ENCODE measurements around the gene STOM. TPM values are rescaled to one million over a fixed set of nuclear protein-coding genes. Genes with fewer than 3 reads are reported as not detected.

Gene STOM
- total and polyA plus RNA-seq, 2 of the 8 experiments (the other 6 are each of a cell fraction or from before 2014, with no cell fraction given) = 25.2 to 60.4 TPM

- H3K9me3 ChIP-seq (ENCODE audit: insufficient read depth in 2 of 2, low read depth in 1 of 2, low read length in 1 of 2) = no peaks in the 10 kb centered on the region
- H3K27me3 ChIP-seq (replicated peaks in 1 of 4; ENCODE audit: control insufficient read depth in 3 of 4, extremely low read depth in 1 of 4, insufficient read depth in 3 of 4, low read length in 3 of 4) = no peaks in the 10 kb centered on the region
- H2AFZ ChIP-seq (ENCODE audit: low read length) = no peak overlapping the region
- no peaks in the 10 kb centered on the region for H3K4me1 ChIP-seq (replicated peaks in 1 of 4; ENCODE audit: control insufficient read depth in 3 of 4, insufficient read depth in 4 of 4, low read length in 3 of 4)
- H2BK15ac ChIP-seq (ENCODE audit: low read length) = no peak overlapping the region
- H2BK12ac ChIP-seq (ENCODE audit: low read depth, low read length) = no peak overlapping the region
- H3K23me2 ChIP-seq (ENCODE audit: low read depth, low read length) = no peaks in the 10 kb centered on the region
- no peak overlapping the region for H3K23ac ChIP-seq (ENCODE audit: insufficient read length)
- H3K4me2 ChIP-seq (ENCODE audit: insufficient read depth in 1 of 2, low read depth in 2 of 2, low read length in 2 of 2) = no peak overlapping the region
- H3K27ac ChIP-seq (ENCODE audit: low read depth, low read length) = no peak overlapping the region
- no peak overlapping the region for H3K4ac ChIP-seq (replicated peaks; ENCODE audit: insufficient read length, low read depth, low read length)
- H3K14ac ChIP-seq (ENCODE audit: insufficient read length) = no peak overlapping the region
- no peak overlapping the region for H2BK5ac ChIP-seq (ENCODE audit: low read depth, low read length)
- TF ChIP-seq TBP (IDR thresholded peaks at IDR 0.05; ENCODE audit: low read depth, low read length) = no peak
- TF ChIP-seq, protein P1, sequence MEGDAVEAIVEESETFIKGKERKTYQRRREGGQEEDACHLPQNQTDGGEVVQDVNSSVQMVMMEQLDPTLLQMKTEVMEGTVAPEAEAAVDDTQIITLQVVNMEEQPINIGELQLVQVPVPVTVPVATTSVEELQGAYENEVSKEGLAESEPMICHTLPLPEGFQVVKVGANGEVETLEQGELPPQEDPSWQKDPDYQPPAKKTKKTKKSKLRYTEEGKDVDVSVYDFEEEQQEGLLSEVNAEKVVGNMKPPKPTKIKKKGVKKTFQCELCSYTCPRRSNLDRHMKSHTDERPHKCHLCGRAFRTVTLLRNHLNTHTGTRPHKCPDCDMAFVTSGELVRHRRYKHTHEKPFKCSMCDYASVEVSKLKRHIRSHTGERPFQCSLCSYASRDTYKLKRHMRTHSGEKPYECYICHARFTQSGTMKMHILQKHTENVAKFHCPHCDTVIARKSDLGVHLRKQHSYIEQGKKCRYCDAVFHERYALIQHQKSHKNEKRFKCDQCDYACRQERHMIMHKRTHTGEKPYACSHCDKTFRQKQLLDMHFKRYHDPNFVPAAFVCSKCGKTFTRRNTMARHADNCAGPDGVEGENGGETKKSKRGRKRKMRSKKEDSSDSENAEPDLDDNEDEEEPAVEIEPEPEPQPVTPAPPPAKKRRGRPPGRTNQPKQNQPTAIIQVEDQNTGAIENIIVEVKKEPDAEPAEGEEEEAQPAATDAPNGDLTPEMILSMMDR (IDR thresholded peaks at IDR 0.05; ENCODE audit: control extremely low read depth in 1 of 3, insufficient read depth in 1 of 3, low read depth in 1 of 3, low read length in 3 of 3) = peak in 1 of 3 experiments; percentile 3; a peak in 2 of 4 replicates
- no peak overlapping the region for H3K9ac ChIP-seq (replicated peaks in 1 of 4; ENCODE audit: extremely low read depth in 1 of 4, low read depth in 3 of 4, low read length in 3 of 4)
- no peak overlapping the region for H3K56ac ChIP-seq (replicated peaks; ENCODE audit: insufficient read length, low read depth, low read length)
- ChIA-PET POLR2A (ENCODE audit: partially characterized antibody) (interaction anchor here (1.3 kb wide), 1 partner anchor 11 kb away, joined by 3 read pairs; no protein-coding TSS in a partner anchor), CTCF (ENCODE audit: partially characterized antibody) (interaction anchor here (0.7 to 2.0 kb wide), 13 partner anchors 10 to 577 kb away, joined by 3 to 14 read pairs (median 3); no protein-coding TSS in a partner anchor)
- peaks cover 0 to 8% (median under 1%) of the 10 kb centered on the region in 4 experiments; a peak in 3 of 8 replicates for H3K36me3 ChIP-seq (ENCODE audit: control insufficient read depth in 2 of 4, insufficient read depth in 4 of 4, low read length in 3 of 4)
- no peak for FAIRE-seq
- H4K20me1 ChIP-seq (replicated peaks in 1 of 2; ENCODE audit: control insufficient read depth in 1 of 2, insufficient read depth in 2 of 2, low read length in 2 of 2) = no peaks in the 10 kb centered on the region
- no peak overlapping the region for H2BK20ac ChIP-seq (ENCODE audit: low read length)
- no peak for DNase-seq (ENCODE audit: low read depth in 1 of 2, low spot score in 2 of 2)
- no peaks in the 10 kb centered on the region for H3K79me1 ChIP-seq (ENCODE audit: low read depth, low read length)
- no peak overlapping the region for H2BK120ac ChIP-seq (replicated peaks; ENCODE audit: low read depth, low read length)
- H4K8ac ChIP-seq (ENCODE audit: extremely low read depth, insufficient read depth, low read length) = no peak overlapping the region
- H3K18ac ChIP-seq (ENCODE audit: extremely low read depth, low read length) = no peak overlapping the region
- no peak overlapping the region for H2AK5ac ChIP-seq (ENCODE audit: low read depth, low read length)
- H3K4me3 ChIP-seq (ENCODE audit: extremely low read depth in 1 of 4, insufficient read depth in 2 of 4, low read depth in 3 of 4, low read length in 4 of 4) = no peak overlapping the region
- H4K5ac ChIP-seq (ENCODE audit: insufficient read length, low read depth, low read length) = no peak overlapping the region
- WGBS, 2 experiments (ENCODE audit: extremely low coverage in 1 of 2, insufficient coverage in 1 of 2, insufficient read length in 1 of 2, insufficient replicate concordance in 2 of 2, low coverage in 1 of 2, low lambda C conversion rate in 2 of 2, missing lambda C conversion rate in 1 of 2) = 92% methylated on average over 14 of the region's 14 CpGs; no CpG with 5 or more reads in 1 of the 2 experiments
- H3K79me2 ChIP-seq (ENCODE audit: control insufficient read depth in 1 of 2, insufficient read depth in 2 of 2, low read length in 2 of 2) = no peaks in the 10 kb centered on the region
- no peak overlapping the region for H4K91ac ChIP-seq (replicated peaks; ENCODE audit: insufficient read length, low read length)
Measured at GRCh38 chr9:121331992-121332685, 37.9 kb downstream of the STOM start.
